ENCODE data around the gene FAM149B1. TPM values are rescaled to one million over a fixed set of nuclear protein-coding genes. Genes with fewer than 3 reads are reported as not detected.

FAM149B1 gene
- polyA plus RNA-seq, 1 donor (not counting 4 experiments of a cell fraction or from before 2014, with no cell fraction given): 22.2 TPM

- FAIRE-seq (peak; percentile 51), DNase-seq (ENCODE audit: low read depth, low spot score) (no peak)
- TF ChIP-seq, protein P1, sequence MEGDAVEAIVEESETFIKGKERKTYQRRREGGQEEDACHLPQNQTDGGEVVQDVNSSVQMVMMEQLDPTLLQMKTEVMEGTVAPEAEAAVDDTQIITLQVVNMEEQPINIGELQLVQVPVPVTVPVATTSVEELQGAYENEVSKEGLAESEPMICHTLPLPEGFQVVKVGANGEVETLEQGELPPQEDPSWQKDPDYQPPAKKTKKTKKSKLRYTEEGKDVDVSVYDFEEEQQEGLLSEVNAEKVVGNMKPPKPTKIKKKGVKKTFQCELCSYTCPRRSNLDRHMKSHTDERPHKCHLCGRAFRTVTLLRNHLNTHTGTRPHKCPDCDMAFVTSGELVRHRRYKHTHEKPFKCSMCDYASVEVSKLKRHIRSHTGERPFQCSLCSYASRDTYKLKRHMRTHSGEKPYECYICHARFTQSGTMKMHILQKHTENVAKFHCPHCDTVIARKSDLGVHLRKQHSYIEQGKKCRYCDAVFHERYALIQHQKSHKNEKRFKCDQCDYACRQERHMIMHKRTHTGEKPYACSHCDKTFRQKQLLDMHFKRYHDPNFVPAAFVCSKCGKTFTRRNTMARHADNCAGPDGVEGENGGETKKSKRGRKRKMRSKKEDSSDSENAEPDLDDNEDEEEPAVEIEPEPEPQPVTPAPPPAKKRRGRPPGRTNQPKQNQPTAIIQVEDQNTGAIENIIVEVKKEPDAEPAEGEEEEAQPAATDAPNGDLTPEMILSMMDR (optimal IDR thresholded peaks at IDR 0.05 in 1 of 3, IDR thresholded peaks at IDR 0.05 in 1 of 3, conservative IDR thresholded peaks at IDR 0.05 in 1 of 3; ENCODE audit: extremely low read depth in 1 of 3, insufficient read depth in 2 of 3, low read length in 3 of 3): no peak
- TF ChIP-seq EZH2 (IDR thresholded peaks at IDR 0.05; ENCODE audit: low read length): no peak
- Histone ChIP-seq H3K4me2 (ENCODE audit: control insufficient read depth, extremely low read depth, insufficient read depth, low read depth, low read length) (no peak overlapping the region), H4K20me1 (ENCODE audit: control insufficient read depth, extremely low read depth, insufficient read depth, low read length) (no peaks in the 10 kb centered on the region), H3K9ac (ENCODE audit: control insufficient read depth, extremely low read depth, insufficient read depth, low read length) (peak overlapping the region; percentile 36), H3K4me3 (ENCODE audit: control insufficient read depth in 2 of 3, extremely low read depth in 1 of 3, insufficient read depth in 2 of 3, low read depth in 1 of 3, low read length in 3 of 3) (no peak overlapping the region), H2AFZ (ENCODE audit: control insufficient read depth, low read length) (no peak overlapping the region), H3K9me1 (ENCODE audit: control insufficient read depth, extremely low read depth, insufficient read depth, low read length) (no peaks in the 10 kb centered on the region), H3K27ac (ENCODE audit: control insufficient read depth, insufficient read depth, low read length) (peak overlapping the region; percentile 89), H3K9me3 (ENCODE audit: control insufficient read depth, low read depth, low read length) (no peaks in the 10 kb centered on the region), H3K79me2 (ENCODE audit: control insufficient read depth, insufficient read depth, low read length) (no peaks in the 10 kb centered on the region), H3K27me3 (ENCODE audit: control insufficient read depth, extremely low read depth, insufficient read depth, low read length) (no peaks in the 10 kb centered on the region), H3K4me1 (ENCODE audit: control insufficient read depth, extremely low read depth, insufficient read depth, low read length) (peaks cover 17% of the 10 kb centered on the region), H3K36me3 (ENCODE audit: control insufficient read depth in 2 of 2, extremely low read depth in 1 of 2, insufficient read depth in 2 of 2, low read length in 2 of 2) (no peaks in the 10 kb centered on the region)
- dilution Hi-C loops (cut with MboI; ENCODE audit: extremely low pct_ligation_motif_present, low sequenced_read_pairs): loop anchor here (25.0 kb wide), 1 partner anchor 126 kb away; no protein-coding TSS in a partner anchor
These were observed 93.6 kb downstream of the FAM149B1 start for GRCh38 chr10:73261362-73261995.

- DNase-seq (ENCODE audit: low read depth, low spot score) (peak; percentile 50), FAIRE-seq (peak; percentile 99)
- H3K4me2 ChIP-seq (ENCODE audit: control insufficient read depth, extremely low read depth, insufficient read depth, low read depth, low read length): peak overlapping the region; percentile 44
- peaks cover 17% of the 10 kb centered on the region for H3K4me1 ChIP-seq (ENCODE audit: control insufficient read depth, extremely low read depth, insufficient read depth, low read length)
- no peaks in the 10 kb centered on the region for H3K27me3 ChIP-seq (ENCODE audit: control insufficient read depth, extremely low read depth, insufficient read depth, low read length)
- H3K27ac ChIP-seq (ENCODE audit: control insufficient read depth, insufficient read depth, low read length): peak overlapping the region; percentile 89
- no peak overlapping the region for H3K4me3 ChIP-seq (ENCODE audit: control insufficient read depth in 2 of 3, extremely low read depth in 1 of 3, insufficient read depth in 2 of 3, low read depth in 1 of 3, low read length in 3 of 3)
- H3K79me2 ChIP-seq (ENCODE audit: control insufficient read depth, insufficient read depth, low read length): no peaks in the 10 kb centered on the region
- dilution Hi-C loops (cut with MboI; ENCODE audit: extremely low pct_ligation_motif_present, low sequenced_read_pairs): loop anchor here (25.0 kb wide), 1 partner anchor 125 kb away; no protein-coding TSS in a partner anchor
- no peaks in the 10 kb centered on the region for H3K9me1 ChIP-seq (ENCODE audit: control insufficient read depth, extremely low read depth, insufficient read depth, low read length)
- no peaks in the 10 kb centered on the region for H3K36me3 ChIP-seq (ENCODE audit: control insufficient read depth in 2 of 2, extremely low read depth in 1 of 2, insufficient read depth in 2 of 2, low read length in 2 of 2)
- no peak for TF ChIP-seq EZH2 (IDR thresholded peaks at IDR 0.05; ENCODE audit: low read length)
- TF ChIP-seq, protein P1 (optimal IDR thresholded peaks at IDR 0.05 in 1 of 3, IDR thresholded peaks at IDR 0.05 in 1 of 3, conservative IDR thresholded peaks at IDR 0.05 in 1 of 3; ENCODE audit: extremely low read depth in 1 of 3, insufficient read depth in 2 of 3, low read length in 3 of 3): no peak
- H2AFZ ChIP-seq (ENCODE audit: control insufficient read depth, low read length): no peak overlapping the region
- H3K9ac ChIP-seq (ENCODE audit: control insufficient read depth, extremely low read depth, insufficient read depth, low read length): peak overlapping the region; percentile 34
- no peaks in the 10 kb centered on the region for H3K9me3 ChIP-seq (ENCODE audit: control insufficient read depth, low read depth, low read length)
- H4K20me1 ChIP-seq (ENCODE audit: control insufficient read depth, extremely low read depth, insufficient read depth, low read length): no peaks in the 10 kb centered on the region
These were observed 94.3 kb downstream of the FAM149B1 start for GRCh38 chr10:73262105-73262730.

Measured in keratinocyte (primary cell).